Measurements from ENCODE around the gene GAREM2.
A peak's percentile ranks its signal among the peaks of the same experiment; 100 is the strongest.

Gene GAREM2

DNA sequence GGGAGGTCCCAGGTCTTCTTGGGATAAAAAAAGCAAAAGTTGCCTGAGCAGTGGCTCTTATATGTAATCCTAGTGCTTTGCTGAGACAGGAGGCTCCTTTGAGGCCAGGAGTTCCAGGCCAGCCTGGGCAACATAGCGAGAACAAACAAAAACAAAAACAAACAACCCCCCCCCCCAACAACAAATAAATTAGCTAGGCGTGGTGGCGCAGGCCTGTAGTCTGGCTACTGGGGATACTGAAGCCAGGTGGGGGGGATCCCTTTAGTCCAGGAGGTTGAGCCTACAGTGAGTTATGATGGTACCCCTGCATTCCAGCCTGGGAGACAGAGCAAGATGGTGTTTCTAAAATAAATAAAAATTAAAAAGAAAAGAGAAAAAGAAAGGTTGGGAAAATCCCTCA lies 5.4 kb downstream of the GAREM2 start:
- Mint-ChIP-seq H3K27me3 (peaks cover 83% of the 10 kb centered on the region), H3K27ac (no peak overlapping the region), H3K4me3 (peak overlapping the region in 1 of 2 donors; percentile 32), H3K4me1 (peaks cover 30% of the 10 kb centered on the region), H3K9me3 (no peaks in the 10 kb centered on the region)
- DNase-seq (no peak), ATAC-seq (no peak)

DNA sequence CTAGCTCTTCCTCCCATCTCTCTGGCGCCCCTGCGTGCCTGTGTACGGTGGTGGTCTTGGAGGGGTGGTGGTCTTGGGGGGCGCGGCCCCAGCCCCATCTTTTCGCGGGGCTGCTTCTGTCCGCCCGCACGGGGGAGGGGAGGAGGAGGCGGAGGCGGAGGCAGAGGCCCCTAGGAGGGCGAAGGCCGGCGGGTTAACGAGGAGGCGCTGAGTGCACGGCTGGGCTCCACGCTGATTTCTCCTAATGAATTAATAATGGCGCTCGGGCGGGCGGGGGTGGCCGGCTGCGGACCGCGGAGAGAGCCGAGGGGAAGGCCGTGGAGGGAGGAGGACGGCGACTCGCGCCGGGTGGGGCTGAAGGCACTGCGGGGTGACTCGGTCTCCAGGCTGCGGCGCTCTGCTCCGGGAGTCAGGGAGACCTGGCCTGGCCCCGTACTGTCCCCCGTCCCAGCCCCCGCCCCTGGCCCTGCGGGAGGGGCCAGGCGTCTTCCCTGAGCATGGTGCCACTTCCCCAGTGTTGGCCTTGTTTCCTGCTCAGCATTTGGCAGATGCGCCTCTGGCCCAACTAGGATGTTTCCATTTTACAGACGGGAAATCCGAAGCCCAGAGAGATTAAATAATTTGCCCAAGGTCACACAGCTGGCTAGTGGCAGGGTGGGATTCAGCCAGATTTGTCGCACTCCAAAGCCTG lies 6.0 kb downstream of the GAREM2 start:
- no peak overlapping the region for H3K27ac Mint-ChIP-seq
- ATAC-seq, result peak; percentile 57
- H3K4me3 Mint-ChIP-seq, result peak overlapping the region; percentile 72 to 81
- no peak for DNase-seq
- peaks cover 76% of the 10 kb centered on the region for H3K27me3 Mint-ChIP-seq
- H3K4me1 Mint-ChIP-seq, result peaks cover 33% of the 10 kb centered on the region
- no peaks in the 10 kb centered on the region for H3K9me3 Mint-ChIP-seq

DNA sequence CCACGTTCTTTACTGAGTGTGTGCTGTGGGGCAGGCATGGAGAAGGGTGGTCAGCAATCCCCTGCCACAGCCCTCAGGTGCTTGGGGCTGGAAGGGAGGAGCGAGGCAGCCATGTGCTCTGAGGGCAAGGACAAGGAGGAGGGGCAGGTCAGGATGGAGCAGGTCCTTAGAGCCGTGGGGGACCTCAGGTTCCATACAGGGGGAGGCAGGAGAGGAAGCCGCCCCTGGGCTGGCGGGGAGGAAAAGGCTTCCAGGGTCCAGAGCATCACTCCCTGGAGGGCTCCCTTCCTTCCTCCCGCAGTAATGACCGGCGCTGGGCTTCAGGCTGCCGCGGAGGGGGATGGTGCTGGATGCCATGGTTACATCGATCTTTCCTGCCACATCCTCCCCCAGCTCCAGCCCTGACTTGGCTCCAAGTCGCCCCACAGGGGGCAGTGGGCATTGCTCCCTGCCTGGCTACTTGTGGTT lies 6.6 kb downstream of the GAREM2 start:
- peak overlapping the region; percentile 72 to 81 for H3K4me3 Mint-ChIP-seq
- ATAC-seq (peak; percentile 20), DNase-seq (no peak)
- peaks cover 70% of the 10 kb centered on the region for H3K27me3 Mint-ChIP-seq
- no peak overlapping the region for H3K27ac Mint-ChIP-seq
- peaks cover 32% of the 10 kb centered on the region for H3K4me1 Mint-ChIP-seq
- no peaks in the 10 kb centered on the region for H3K9me3 Mint-ChIP-seq

DNA sequence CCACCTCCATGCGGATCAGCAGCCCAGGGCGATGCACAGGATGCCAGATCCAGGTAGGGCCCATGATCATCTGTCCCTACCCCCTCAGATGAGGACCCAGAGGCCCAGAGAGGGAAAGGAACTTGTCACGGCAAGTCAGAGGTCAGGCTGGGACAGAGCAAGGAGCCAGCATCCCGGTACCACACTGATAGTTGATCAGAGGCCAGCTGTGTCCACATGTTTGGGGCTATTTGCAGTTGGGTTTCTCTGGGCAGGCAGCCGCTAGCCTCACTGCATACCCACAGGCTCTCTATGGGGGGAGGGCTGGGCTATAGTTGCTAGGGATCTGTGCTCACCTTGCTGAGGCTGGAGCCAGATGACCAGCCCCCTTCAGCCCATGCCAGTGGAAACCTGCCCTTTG lies 9.6 kb downstream of the GAREM2 start:
- no peak for DNase-seq
- no peak for ATAC-seq
- Mint-ChIP-seq H3K4me1 (peaks cover 44% of the 10 kb centered on the region), H3K4me3 (no peak overlapping the region), H3K27ac (no peak overlapping the region), H3K27me3 (peaks cover 41% of the 10 kb centered on the region), H3K9me3 (no peaks in the 10 kb centered on the region)

DNA sequence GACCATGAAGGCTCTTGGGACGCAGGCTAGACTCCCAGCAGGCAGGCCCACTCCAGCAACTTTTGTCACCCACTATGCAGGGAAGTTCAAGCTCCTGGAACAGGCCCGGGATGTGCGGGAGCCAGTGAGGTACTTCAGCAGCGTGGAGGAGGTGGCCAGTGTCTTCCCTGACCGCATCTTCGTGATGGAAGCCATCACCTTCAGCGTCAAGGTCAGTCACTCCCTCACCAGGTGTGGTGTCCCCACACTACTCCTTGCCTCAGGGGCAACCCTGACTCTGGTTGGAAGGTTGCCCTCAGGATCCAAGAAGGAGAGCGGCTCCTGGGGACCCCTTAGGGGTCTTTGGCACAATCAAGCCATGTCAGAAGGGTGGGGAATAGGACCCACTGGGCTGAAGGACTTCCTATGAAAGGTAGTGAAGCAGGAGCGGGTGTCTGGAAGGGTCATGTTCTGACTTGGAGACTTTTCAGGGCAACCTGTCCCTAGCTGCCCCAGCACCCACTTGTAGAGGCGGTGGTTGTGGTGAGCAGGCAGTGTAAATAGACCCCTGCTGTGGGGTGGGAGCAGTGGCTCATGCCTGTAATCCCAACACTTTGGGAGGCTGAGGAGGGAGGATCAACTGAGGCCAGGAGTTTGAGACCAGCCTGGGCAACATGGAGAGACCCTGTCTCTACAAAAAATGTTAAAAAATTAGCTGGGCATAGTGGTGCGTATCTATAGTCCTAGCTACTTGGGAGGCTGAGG lies 10.2 kb downstream of the GAREM2 start:
- H3K4me3 Mint-ChIP-seq, result peak overlapping the region in 1 of 2 donors; percentile 45
- H3K27ac Mint-ChIP-seq, result peak overlapping the region in 1 of 2 donors; percentile 74
- DNase-seq, result no peak
- H3K4me1 Mint-ChIP-seq, result peaks cover 46% of the 10 kb centered on the region
- no peaks in the 10 kb centered on the region for H3K9me3 Mint-ChIP-seq
- no peak for ATAC-seq
- H3K27me3 Mint-ChIP-seq, result peaks cover 35% of the 10 kb centered on the region

DNA sequence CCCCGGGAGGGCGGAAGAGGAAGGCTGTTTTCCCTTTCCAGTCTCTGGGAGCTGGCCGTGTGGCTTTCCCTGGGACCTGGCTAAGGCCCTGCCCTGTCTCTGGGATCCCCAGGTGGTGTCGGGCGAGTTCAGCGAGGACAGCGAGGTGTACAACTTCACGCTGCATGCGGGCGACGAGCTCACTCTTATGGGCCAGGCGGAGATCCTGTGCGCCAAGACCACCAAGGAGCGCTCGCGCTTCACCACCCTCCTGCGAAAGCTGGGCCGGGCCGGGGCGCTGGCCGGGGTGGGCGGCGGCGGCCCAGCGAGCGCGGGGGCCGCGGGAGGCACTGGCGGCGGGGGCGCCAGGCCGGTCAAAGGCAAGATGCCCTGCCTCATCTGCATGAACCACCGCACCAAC lies 11.2 kb downstream of the GAREM2 start:
- H3K9me3 Mint-ChIP-seq, result no peaks in the 10 kb centered on the region
- no peak for ATAC-seq
- peak overlapping the region; percentile 62 to 64 for H3K4me3 Mint-ChIP-seq
- H3K27ac Mint-ChIP-seq, result no peak overlapping the region
- H3K27me3 Mint-ChIP-seq, result peaks cover 24% of the 10 kb centered on the region
- peaks cover 38% of the 10 kb centered on the region for H3K4me1 Mint-ChIP-seq
- no peak for DNase-seq

DNA sequence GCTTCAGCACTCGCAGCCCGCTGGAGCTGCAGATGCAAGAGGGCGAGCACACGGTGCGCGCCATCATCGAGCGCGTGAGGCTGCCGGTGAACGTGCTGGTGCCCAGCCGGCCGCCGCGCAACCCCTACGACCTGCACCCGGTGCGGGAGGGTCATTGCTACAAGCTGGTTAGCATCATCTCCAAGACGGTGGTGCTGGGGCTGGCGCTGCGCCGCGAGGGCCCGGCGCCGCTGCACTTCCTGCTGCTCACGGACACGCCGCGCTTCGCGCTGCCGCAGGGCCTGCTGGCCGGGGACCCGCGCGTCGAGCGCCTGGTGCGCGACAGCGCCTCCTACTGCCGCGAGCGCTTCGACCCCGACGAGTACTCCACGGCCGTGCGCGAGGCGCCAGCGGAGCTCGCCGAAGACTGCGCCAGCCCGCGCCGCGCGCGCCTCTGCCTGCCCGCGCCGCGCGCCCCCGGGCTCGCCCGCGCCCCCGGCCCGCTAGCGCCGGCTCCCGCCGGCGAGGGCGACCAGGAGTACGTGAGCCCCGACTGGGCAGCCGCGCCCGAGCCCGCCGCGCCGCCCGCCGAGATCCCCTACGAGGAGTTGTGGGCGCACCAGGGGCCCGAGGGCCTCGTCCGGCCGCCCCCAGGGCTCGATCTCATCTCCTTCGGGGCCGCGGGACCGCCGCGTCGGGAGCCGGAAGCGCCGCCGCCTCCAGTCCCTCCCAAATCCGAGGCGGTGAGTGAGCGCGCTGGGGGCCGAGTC lies 11.8 kb downstream of the GAREM2 start:
- Mint-ChIP-seq H3K27me3 (peaks cover 18% of the 10 kb centered on the region), H3K4me1 (peaks cover 33% of the 10 kb centered on the region), H3K4me3 (peak overlapping the region; percentile 79 to 81), H3K27ac (peak overlapping the region; percentile 46 to 82), H3K9me3 (no peaks in the 10 kb centered on the region)
- DNase-seq, result peak; percentile 86 to 88
- ATAC-seq, result peak; percentile 95

DNA sequence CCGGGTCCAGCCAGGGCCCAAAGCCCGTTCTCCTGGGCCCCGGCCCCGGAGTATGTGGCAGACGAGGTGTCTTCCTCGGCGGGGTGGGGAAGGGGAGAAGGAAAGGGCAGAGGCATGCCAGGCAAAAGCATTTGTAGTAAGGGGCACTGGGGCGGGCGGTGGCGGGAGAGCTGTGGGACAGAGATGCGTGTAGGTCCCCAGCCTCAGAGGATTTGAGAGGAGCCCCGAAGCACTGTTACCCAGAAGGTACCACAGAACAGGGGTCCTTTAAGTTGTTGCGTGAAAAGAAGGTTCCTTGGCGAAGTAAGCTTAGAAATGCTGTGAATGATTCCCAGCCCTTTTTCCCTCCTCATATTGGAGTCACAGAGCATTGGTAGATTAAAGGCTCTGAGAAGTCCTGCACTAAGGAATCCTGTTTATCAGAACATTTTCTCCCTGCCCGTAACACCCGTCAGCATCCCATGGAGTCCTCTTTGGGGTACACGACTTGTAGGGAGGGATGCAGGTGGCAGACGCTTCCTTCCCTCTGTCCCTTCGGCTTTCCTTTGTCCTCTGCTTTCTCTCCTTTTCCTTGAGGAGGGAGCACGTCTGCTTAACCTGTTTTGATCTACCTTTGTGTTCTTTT lies 12.5 kb downstream of the GAREM2 start:
- Mint-ChIP-seq H3K27ac (peak overlapping the region; percentile 46 to 82), H3K27me3 (peaks cover 11% of the 10 kb centered on the region), H3K4me1 (peaks cover 27% of the 10 kb centered on the region)

DNA sequence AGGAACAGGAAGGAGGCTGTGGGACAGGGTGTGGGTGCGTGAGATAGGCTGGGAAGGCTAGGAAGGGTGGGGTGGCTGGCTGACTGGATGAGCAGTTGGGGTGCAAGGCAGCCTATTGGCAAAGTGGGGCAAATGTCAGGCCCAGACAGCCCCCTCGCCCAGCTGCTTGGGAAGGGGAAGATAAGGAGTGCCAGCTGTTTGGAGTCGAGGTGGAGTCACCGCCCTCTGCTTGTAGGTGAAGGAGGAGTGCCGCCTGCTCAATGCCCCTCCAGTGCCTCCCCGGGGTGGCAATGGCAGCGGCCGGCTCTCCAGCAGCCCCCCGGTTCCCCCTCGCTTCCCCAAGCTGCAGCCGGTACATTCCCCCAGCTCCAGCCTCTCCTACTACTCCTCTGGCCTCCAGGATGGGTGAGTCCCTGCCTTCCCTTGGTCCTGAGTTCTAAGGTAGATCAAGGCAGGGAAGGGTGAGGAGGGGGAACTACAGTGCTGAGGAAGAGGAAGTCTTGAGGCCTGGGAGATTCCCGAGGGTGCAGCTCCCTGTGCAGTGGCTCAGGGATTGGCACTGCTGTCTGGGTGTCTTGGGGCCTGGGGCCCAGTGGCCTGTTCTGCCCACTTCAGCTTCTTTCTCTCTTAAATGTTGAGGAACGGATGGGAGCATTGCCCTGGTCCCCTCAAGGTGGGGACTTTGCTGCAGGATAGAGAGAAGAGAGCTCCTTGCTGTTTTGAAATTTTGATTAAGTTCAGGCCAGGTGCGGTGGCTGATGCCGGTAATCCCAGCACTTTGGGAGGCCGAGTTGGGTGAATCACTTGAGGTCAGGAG lies 13.3 kb downstream of the GAREM2 start:
- no peak for ATAC-seq
- no peak for DNase-seq
- H3K27me3 Mint-ChIP-seq, result peaks cover 4% of the 10 kb centered on the region
- no peak overlapping the region for H3K27ac Mint-ChIP-seq
- peak overlapping the region; percentile 22 to 79 for H3K4me3 Mint-ChIP-seq
- no peaks in the 10 kb centered on the region for H3K9me3 Mint-ChIP-seq
- H3K4me1 Mint-ChIP-seq, result peaks cover 27% of the 10 kb centered on the region

More for the DNA sequence above, 12.5 kb downstream of the GAREM2 start:
- DNase-seq, result no peak
- H3K4me3 Mint-ChIP-seq, result peak overlapping the region; percentile 79 to 81
- ATAC-seq, result no peak
- no peaks in the 10 kb centered on the region for H3K9me3 Mint-ChIP-seq

DNA sequence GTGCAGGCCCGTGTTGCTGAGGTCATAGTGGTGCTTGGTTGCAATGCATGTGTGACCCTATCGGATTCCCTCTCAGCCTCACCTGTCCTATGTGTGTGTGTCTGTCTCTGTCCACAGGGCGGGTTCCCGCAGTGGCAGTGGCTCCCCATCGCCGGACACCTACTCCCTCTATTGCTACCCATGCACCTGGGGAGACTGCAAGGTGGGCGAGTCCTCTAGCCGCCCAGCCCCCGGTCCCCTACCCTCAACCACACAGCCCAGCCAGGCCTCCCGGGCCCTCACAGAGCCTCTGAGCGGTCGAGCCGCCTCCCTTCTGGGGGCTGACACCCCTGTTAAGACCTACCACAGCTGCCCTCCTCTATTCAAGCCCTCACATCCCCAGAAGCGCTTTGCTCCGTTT lies 14.2 kb downstream of the GAREM2 start:
- ATAC-seq, result no peak
- Mint-ChIP-seq H3K4me3 (peak overlapping the region in 1 of 2 donors; percentile 16), H3K9me3 (no peaks in the 10 kb centered on the region), H3K27ac (no peak overlapping the region), H3K27me3 (no peaks in the 10 kb centered on the region), H3K4me1 (peaks cover 27% of the 10 kb centered on the region)
- DNase-seq, result no peak

DNA sequence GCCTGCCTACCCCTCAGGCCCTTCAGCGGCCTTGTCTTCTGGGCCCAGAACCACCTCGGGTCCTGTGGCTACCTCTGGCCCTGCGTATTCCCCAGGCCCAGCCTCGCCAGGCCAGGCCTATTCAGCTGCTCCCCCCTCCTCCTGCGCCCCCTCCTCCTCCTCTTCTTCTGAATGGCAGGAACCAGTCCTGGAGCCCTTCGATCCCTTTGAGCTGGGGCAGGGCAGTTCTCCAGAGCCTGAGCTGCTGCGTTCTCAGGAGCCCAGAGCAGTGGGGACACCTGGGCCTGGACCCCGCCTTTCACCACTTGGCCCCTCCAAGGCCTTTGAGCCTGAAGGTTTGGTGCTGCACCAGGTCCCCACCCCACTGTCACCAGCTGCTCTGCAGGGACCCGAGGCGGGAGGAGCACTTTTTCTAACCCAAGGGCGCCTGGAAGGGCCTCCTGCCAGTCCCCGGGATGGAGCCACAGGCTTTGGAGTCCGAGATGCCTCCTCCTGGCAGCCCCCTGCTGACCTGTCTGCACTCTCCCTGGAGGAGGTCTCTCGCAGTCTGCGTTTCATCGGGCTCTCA lies 14.7 kb downstream of the GAREM2 start:
- Mint-ChIP-seq H3K4me1 (peaks cover 27% of the 10 kb centered on the region), H3K9me3 (no peaks in the 10 kb centered on the region), H3K27me3 (no peaks in the 10 kb centered on the region), H3K4me3 (no peak overlapping the region), H3K27ac (no peak overlapping the region)
- ATAC-seq (no peak), DNase-seq (no peak)

DNA sequence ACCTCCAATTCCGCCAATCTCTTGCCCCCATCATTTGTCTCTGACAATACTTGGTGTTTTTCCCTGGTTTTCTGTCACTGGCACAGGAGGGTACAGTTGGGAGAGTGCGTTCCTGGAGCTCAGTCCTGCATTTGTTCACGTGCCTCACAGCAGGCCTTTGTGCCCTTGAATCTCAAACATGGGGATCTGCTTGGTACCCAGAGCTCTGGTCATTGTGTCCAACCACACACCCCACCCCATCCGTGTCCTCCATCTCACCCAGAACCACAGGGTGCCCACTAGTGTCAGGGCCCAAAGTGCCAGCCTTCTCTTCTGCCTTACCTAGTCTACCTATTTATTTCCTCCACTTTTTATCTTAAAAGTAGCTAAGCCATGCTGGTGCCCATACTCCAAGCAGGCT lies 16.2 kb downstream of the GAREM2 start:
- Mint-ChIP-seq H3K9me3 (no peaks in the 10 kb centered on the region), H3K4me1 (peaks cover 21% of the 10 kb centered on the region), H3K27ac (no peak overlapping the region), H3K27me3 (no peaks in the 10 kb centered on the region), H3K4me3 (no peak overlapping the region)
- no peak for ATAC-seq
- no peak for DNase-seq

DNA sequence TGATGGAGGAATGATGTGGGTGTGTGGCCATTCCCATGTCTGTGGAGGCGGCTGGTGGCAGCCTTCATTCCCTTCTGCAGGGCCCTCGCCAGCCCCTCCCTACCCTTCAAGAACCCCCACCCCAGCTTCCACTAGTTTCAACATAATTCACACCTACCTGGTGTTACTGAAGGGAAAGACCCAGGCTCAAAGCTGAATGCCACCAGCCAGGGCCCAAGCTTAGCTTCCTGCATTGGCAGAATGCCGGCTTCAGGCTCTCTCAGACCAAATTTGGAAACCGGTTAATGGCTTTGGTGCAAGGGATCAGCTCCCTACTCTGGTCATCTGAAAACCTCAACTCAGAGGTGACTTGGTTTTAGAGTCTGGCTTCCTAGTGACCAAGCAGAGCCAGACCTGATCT lies 16.9 kb downstream of the GAREM2 start:
- DNase-seq (no peak), ATAC-seq (no peak)
- Mint-ChIP-seq H3K4me3 (no peak overlapping the region), H3K4me1 (peaks cover 21% of the 10 kb centered on the region), H3K27ac (peak overlapping the region in 1 of 2 donors; percentile 50), H3K27me3 (no peaks in the 10 kb centered on the region), H3K9me3 (no peaks in the 10 kb centered on the region)

DNA sequence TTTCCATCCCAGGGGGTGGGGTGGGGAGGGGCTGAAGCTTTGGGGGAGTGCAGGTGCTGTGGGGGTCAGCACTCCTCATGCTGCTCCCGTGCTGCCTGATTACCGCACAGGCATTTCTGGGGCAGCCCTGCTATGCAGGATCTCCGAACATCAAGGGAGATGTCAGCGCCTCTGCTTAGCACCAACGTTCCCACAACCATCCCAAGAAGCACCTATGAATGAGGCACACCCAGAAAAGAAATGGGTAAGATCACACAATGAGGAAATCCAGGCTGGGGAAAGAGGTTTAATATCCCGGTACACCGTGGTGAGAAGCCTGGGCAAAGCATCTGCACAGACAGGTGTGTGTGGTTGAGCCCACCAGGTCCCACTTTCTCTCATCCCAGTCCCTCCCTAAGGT lies 17.5 kb downstream of the GAREM2 start:
- DNase-seq, result no peak
- no peak overlapping the region for H3K4me3 Mint-ChIP-seq
- H3K27ac Mint-ChIP-seq, result no peak overlapping the region
- no peaks in the 10 kb centered on the region for H3K27me3 Mint-ChIP-seq
- no peaks in the 10 kb centered on the region for H3K9me3 Mint-ChIP-seq
- no peak for ATAC-seq
- peaks cover 17% of the 10 kb centered on the region for H3K4me1 Mint-ChIP-seq

Data from stimulated activated naive CD8-positive, alpha-beta T cell treated with anti-CD3 and anti-CD28 coated beads, Interleukin-15, amount 100 ng/mL, for 72 hours (primary cell).